Astrocyte (in vitro differentiated cells and primary cell): ENCODE data around the gene PLEKHA5.

Source experiments
- EZH2 ChIP-seq: IDR thresholded peaks from 2 replicates; pipeline ENCODE4 v1.6.1; 2012; ENCODE audit warnings: mild to moderate bottlenecking, low read length, inconsistent platforms; ENCODE audit not compliant: insufficient read depth
- TF ChIP-seq, protein P1 (sequence below): IDR thresholded peaks from 2 replicates; pipeline ENCODE4 v1.5.1; 2011; ENCODE audit warnings: low read depth, mild to moderate bottlenecking, inconsistent platforms, low read length, moderate library complexity; ENCODE audit not compliant: insufficient read depth

GRCh38 chr12:19110221-19110940, 19.2 kb upstream of the PLEKHA5 start:
- TF ChIP-seq, protein P1, sequence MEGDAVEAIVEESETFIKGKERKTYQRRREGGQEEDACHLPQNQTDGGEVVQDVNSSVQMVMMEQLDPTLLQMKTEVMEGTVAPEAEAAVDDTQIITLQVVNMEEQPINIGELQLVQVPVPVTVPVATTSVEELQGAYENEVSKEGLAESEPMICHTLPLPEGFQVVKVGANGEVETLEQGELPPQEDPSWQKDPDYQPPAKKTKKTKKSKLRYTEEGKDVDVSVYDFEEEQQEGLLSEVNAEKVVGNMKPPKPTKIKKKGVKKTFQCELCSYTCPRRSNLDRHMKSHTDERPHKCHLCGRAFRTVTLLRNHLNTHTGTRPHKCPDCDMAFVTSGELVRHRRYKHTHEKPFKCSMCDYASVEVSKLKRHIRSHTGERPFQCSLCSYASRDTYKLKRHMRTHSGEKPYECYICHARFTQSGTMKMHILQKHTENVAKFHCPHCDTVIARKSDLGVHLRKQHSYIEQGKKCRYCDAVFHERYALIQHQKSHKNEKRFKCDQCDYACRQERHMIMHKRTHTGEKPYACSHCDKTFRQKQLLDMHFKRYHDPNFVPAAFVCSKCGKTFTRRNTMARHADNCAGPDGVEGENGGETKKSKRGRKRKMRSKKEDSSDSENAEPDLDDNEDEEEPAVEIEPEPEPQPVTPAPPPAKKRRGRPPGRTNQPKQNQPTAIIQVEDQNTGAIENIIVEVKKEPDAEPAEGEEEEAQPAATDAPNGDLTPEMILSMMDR, result no peak
- TF ChIP-seq EZH2, result no peak
